Spleen (tissue), 11 donors: ENCODE results near the gene LRMDA. TPM values are rescaled to one million over a fixed set of nuclear protein-coding genes. Genes with fewer than 3 reads are reported as not detected.

Experiments used
- DNase-seq: peaks from one replicate; pipeline ENCODE4 v3.0.0-alpha.2; 2020
- H3K27ac ChIP-seq, 8 donors: fragments of 200-600 bp; sonication (generic) in 7 of 8; 1 replicate in 4 of 8; 2 replicates in 4 of 8; pipeline versions ENCODE4 v1.5.0 to v1.8.0; 2016 to 2021; ENCODE audit warnings: inconsistent platforms in 4 of 8, mild to moderate bottlenecking in 4 of 8, moderate library complexity in 1 of 8
- H3K27me3 ChIP-seq, 7 donors: fragments of 200-600 bp; sonication (generic) in 6 of 7; replicated peaks in 1 of 7; 1 replicate in 4 of 7; 2 replicates in 3 of 7; pipeline versions ENCODE4 v1.5.0 to v1.8.0; 2016 to 2021; ENCODE audit warnings: inconsistent platforms in 3 of 7, mild to moderate bottlenecking in 1 of 7
- H3K36me3 ChIP-seq, 6 donors: fragments of 200-600 bp; sonication (generic) in 5 of 6; 1 replicate in 4 of 6; 2 replicates in 2 of 6; pipeline versions ENCODE4 v1.5.0 to v1.8.0; 2016 to 2021; ENCODE audit warnings: inconsistent platforms in 2 of 6
- H3K4me1 ChIP-seq, 6 donors: fragments of 200-600 bp; sonication (generic) in 5 of 6; 1 replicate in 3 of 6; 2 replicates in 3 of 6; pipeline versions ENCODE4 v1.5.0 to v1.8.0; 2016 to 2021; ENCODE audit warnings: inconsistent platforms in 3 of 6
- H3K4me3 ChIP-seq, 8 donors: fragments of 200-600 bp; sonication (generic) in 7 of 8; 1 replicate in 4 of 8; 2 replicates in 4 of 8; pipeline versions ENCODE4 v1.5.0 to v1.8.0; 2016 to 2021; ENCODE audit warnings: inconsistent platforms in 4 of 8, mild to moderate bottlenecking in 4 of 8, moderate library complexity in 2 of 8
- H3K9me3 ChIP-seq, 8 donors: fragments of 200-600 bp; sonication (generic) in 7 of 8; 1 replicate in 4 of 8; 2 replicates in 4 of 8; pipeline versions ENCODE4 v1.5.0 to v1.8.0; 2016 to 2021; ENCODE audit warnings: inconsistent platforms in 4 of 8
- CTCF ChIP-seq, 11 experiments: fragments of 200-600 bp in 7 of 11; fragments of 450-650 bp in 4 of 11; sonication (generic) in 4 of 11; IDR thresholded peaks in 8 of 11; conservative IDR thresholded peaks in 3 of 11; 1 replicate in 7 of 11; 2 replicates in 4 of 11; pipeline versions ENCODE4 v1.4.0 to v1.8.0; 2016 to 2021; ENCODE audit warnings: antibody characterized with exemption in 11 of 11, inconsistent platforms in 4 of 11, mild to moderate bottlenecking in 1 of 11
- POLR2A ChIP-seq, 3 donors: fragments of 450-650 bp; IDR thresholded peaks; one replicate each; pipeline ENCODE4 v1.5.1; 2017; ENCODE audit warnings: antibody characterized with exemption in 3 of 3, mild to moderate bottlenecking in 1 of 3
- POLR2AphosphoS5 ChIP-seq, 3 donors: sonication (generic); formaldehyde crosslinking; IDR thresholded peaks; one replicate each; pipeline ENCODE4 v1.5.1; 2017; ENCODE audit warnings: antibody characterized with exemption in 3 of 3
- WGBS, 5 donors: extraction: QIAGEN DNeasy Blood & Tissue Kit in 3 of 5; methylation state at CpG; one replicate each; pipeline versions ENCODE4 v1.1.5 to v1.1.7; 2013 to 2018; 5-methylcytosine and 5-hydroxymethylcytosine counted together
- intact Hi-C: fragments of 100-400 bp; cut with DNase I; formaldehyde crosslinking; loops from one replicate; pipeline ENCODE4 v1.15.0; 2023; ENCODE audit warnings: low total_unique reads
- polyA plus RNA-seq, 3 donors: library from polyadenylated mRNA; stranded (reverse); fragments of 200-250 nt; gene quantifications; one replicate each; pipeline ENCODE4 v1.2.1, GENCODE V29; 2013
- total RNA-seq, 7 donors: library from RNA; depleted of rRNA in 3 of 7; stranded (reverse); fragments of >200 nt in 3 of 7; fragmentation: NEBNext Ultra II Directional in 4 of 7; extraction: Animal tissue kit (Norgen Biotek cat#: 25700) in 4 of 7; gene quantifications; one replicate each; pipeline versions ENCODE4 v1.1.0 to v1.2.1, GENCODE V29; 2016 to 2021
- donor health status: healthy with polysubstance abuse.
- donor health status: DM: no; HTN: no; CAD: no; lungs with moderate emphysema.
- donor health status: DM: no; HTN: no; CAD: no.
- donor health status: Bipolar disorder and iron deficiency.
- donor health status: healthy.
- donor health status: DM: no; HTN: no; CAD: no.
- donor health status: DM: yes; HTN: yes; CAD: no.

The LRMDA gene
- total and polyA plus RNA-seq, 10 donors: 7.3 to 46.6 (median 28.2) TPM

- DNase-seq: no peak
- peaks cover 0 to 22% (median 9%) of the 10 kb centered on the region in 6 donors for H3K4me1 ChIP-seq
- no peak for TF ChIP-seq CTCF (IDR thresholded peaks at IDR 0.05 in 8 of 11, conservative IDR thresholded peaks at IDR 0.05 in 3 of 11)
- no peak for TF ChIP-seq POLR2A (IDR thresholded peaks at IDR 0.05)
- TF ChIP-seq POLR2AphosphoS5 (IDR thresholded peaks at IDR 0.05): no peak
- H3K36me3 ChIP-seq: peaks cover 0 to 6% (median 0%) of the 10 kb centered on the region in 6 donors
- H3K4me3 ChIP-seq: no peak overlapping the region
- H3K27me3 ChIP-seq: no peaks in the 10 kb centered on the region
- 89 to 94% (median 91%) methylated on average over 2 of the region's 2 CpGs for WGBS, 5 donors
- H3K27ac ChIP-seq: no peak overlapping the region
- peaks cover 0 to 11% (median 7%) of the 10 kb centered on the region in 8 donors for H3K9me3 ChIP-seq
- intact Hi-C loops: loop anchor here (5.0 kb wide), 1 partner anchor 635 kb away; the partner anchor contains the start of gene ZNF503
Measured at GRCh38 chr10:76037531-76038155, 606.2 kb downstream of the LRMDA start.

GRCh38 chr10:76038696-76039095 is 607.3 kb downstream of the LRMDA start:
- peaks cover 0 to 6% (median 0%) of the 10 kb centered on the region in 6 donors for H3K36me3 ChIP-seq
- no peak overlapping the region for H3K27ac ChIP-seq
- TF ChIP-seq POLR2A (IDR thresholded peaks at IDR 0.05): no peak
- H3K4me1 ChIP-seq: peaks cover 0 to 17% (median 6%) of the 10 kb centered on the region in 6 donors
- DNase-seq: no peak
- intact Hi-C loops: loop anchor here (5.0 kb wide), 1 partner anchor 636 kb away; the partner anchor contains the start of gene ZNF503
- H3K27me3 ChIP-seq: no peaks in the 10 kb centered on the region
- peaks cover 0 to 11% (median 7%) of the 10 kb centered on the region in 8 donors for H3K9me3 ChIP-seq
- H3K4me3 ChIP-seq: no peak overlapping the region

- WGBS, 5 donors: 79 to 92% (median 88%) methylated on average over 6 of the region's 6 CpGs
- Histone ChIP-seq H3K36me3 (peaks cover 0 to 6% (median 0%) of the 10 kb centered on the region in 6 donors), H3K4me3 (no peak overlapping the region), H3K27ac (no peak overlapping the region), H3K9me3 (peaks cover 0 to 11% (median 7%) of the 10 kb centered on the region in 8 donors), H3K4me1 (peaks cover 0 to 10% (median 2%) of the 10 kb centered on the region in 6 donors), H3K27me3 (no peaks in the 10 kb centered on the region)
- TF ChIP-seq POLR2AphosphoS5 (IDR thresholded peaks at IDR 0.05) (no peak), POLR2A (IDR thresholded peaks at IDR 0.05) (no peak), CTCF (IDR thresholded peaks at IDR 0.05 in 8 of 11, conservative IDR thresholded peaks at IDR 0.05 in 3 of 11) (no peak)
- intact Hi-C loops: no loop called here
- DNase-seq: no peak
Measured at GRCh38 chr10:76040107-76040829, 608.8 kb downstream of the LRMDA start.

GRCh38 chr10:76040830-76041220 is 609.4 kb downstream of the LRMDA start:
- DNase-seq: no peak
- Histone ChIP-seq H3K4me1 (peaks cover 0 to 15% (median 2%) of the 10 kb centered on the region in 6 donors), H3K4me3 (no peak overlapping the region), H3K9me3 (peaks cover 0 to 11% (median 7%) of the 10 kb centered on the region in 8 donors), H3K27me3 (no peaks in the 10 kb centered on the region), H3K36me3 (peaks cover 0 to 6% (median 0%) of the 10 kb centered on the region in 6 donors), H3K27ac (no peak overlapping the region)
- WGBS, 5 donors: 83 to 94% (median 90%) methylated on average over 6 of the region's 6 CpGs
- intact Hi-C loops: no loop called here
- TF ChIP-seq CTCF (IDR thresholded peaks at IDR 0.05 in 8 of 11, conservative IDR thresholded peaks at IDR 0.05 in 3 of 11) (no peak), POLR2AphosphoS5 (IDR thresholded peaks at IDR 0.05) (no peak), POLR2A (IDR thresholded peaks at IDR 0.05) (no peak)
